Gastroesophageal sphincter (tissue), 3 donors: ENCODE measurements around the gene SAMD14.

Source experiments
- CTCF ChIP-seq, 4 experiments: fragments of 200-600 bp in 2 of 4; fragments of 450-650 bp in 2 of 4; sonication (generic) in 1 of 4; IDR thresholded peaks; one replicate each; pipeline ENCODE4 v1.5.1; 2017 to 2019; ENCODE audit warnings: antibody characterized with exemption in 4 of 4, mild to moderate bottlenecking in 2 of 4, moderate library complexity in 2 of 4
- EP300 ChIP-seq: sonication (generic); formaldehyde crosslinking; IDR thresholded peaks from one replicate; pipeline ENCODE4 v1.6.1; 2017; ENCODE audit warnings: antibody characterized with exemption, mild to moderate bottlenecking
- POLR2A ChIP-seq, 2 donors: fragments of 450-650 bp; IDR thresholded peaks; one replicate each; pipeline ENCODE4 v1.6.1; 2017; ENCODE audit warnings: antibody characterized with exemption in 2 of 2, mild to moderate bottlenecking in 2 of 2, moderate library complexity in 1 of 2
- POLR2AphosphoS5 ChIP-seq: sonication (generic); formaldehyde crosslinking; IDR thresholded peaks from one replicate; pipeline ENCODE4 v1.6.1; 2017; ENCODE audit warnings: antibody characterized with exemption

- TF ChIP-seq CTCF (IDR thresholded peaks at IDR 0.05) (no peak), POLR2AphosphoS5 (no peak), POLR2A (IDR thresholded peaks at IDR 0.05) (no peak), EP300 (no peak)
Measured at GRCh38 chr17:50088952-50089825, 40.8 kb downstream of the SAMD14 start.
